Parathyroid adenoma (tissue), 2 donors: ENCODE data around the gene CALCOCO1.

ENCODE experiments used
- H2AFZ ChIP-seq: fragments of 300-600 bp; sonication (generic); one replicate; pipeline ENCODE4 v1.7.0; 2017; ENCODE audit warnings: antibody characterized with exemption, mild to moderate bottlenecking
- H3K27ac ChIP-seq: fragments of 300-600 bp; sonication (generic); one replicate; pipeline ENCODE4 v1.7.0; 2017
- H3K27me3 ChIP-seq: fragments of 300-600 bp; sonication (generic); one replicate; pipeline ENCODE4 v1.7.0; 2017; ENCODE audit warnings: low read length; ENCODE audit not compliant: control insufficient read depth, insufficient read depth
- H3K36me3 ChIP-seq: fragments of 300-600 bp; sonication (generic); one replicate; pipeline ENCODE4 v1.7.0; 2017; ENCODE audit warnings: low read length; ENCODE audit not compliant: control insufficient read depth, insufficient read depth
- H3K4me1 ChIP-seq: fragments of 300-600 bp; sonication (generic); one replicate; pipeline ENCODE4 v1.7.0; 2017; ENCODE audit warnings: control low read depth
- H3K4me2 ChIP-seq: fragments of 300-600 bp; sonication (generic); one replicate; pipeline ENCODE4 v1.7.0; 2017; ENCODE audit warnings: low read length
- H3K4me3 ChIP-seq: fragments of 300-600 bp; sonication (generic); one replicate; pipeline ENCODE4 v1.7.0; 2017; ENCODE audit warnings: low read depth, low read length
- H3K79me2 ChIP-seq: fragments of 300-600 bp; sonication (generic); one replicate; pipeline ENCODE4 v1.7.0; 2017; ENCODE audit warnings: control low read depth
- H3K9ac ChIP-seq: fragments of 300-600 bp; sonication (generic); one replicate; pipeline ENCODE4 v1.7.0; 2017; ENCODE audit warnings: mild to moderate bottlenecking
- H3K9me3 ChIP-seq: fragments of 300-600 bp; sonication (generic); one replicate; pipeline ENCODE4 v1.7.0; 2017; ENCODE audit warnings: low read length; ENCODE audit not compliant: control insufficient read depth
- TF ChIP-seq, protein P1 (sequence below): fragments of 300-600 bp; sonication (generic); IDR thresholded peaks from one replicate; pipeline ENCODE4 v1.7.0; 2017; ENCODE audit warnings: antibody characterized with exemption, mild to moderate bottlenecking
- donor health status: primary hyperparathyroidism.

Gene CALCOCO1

DNA sequence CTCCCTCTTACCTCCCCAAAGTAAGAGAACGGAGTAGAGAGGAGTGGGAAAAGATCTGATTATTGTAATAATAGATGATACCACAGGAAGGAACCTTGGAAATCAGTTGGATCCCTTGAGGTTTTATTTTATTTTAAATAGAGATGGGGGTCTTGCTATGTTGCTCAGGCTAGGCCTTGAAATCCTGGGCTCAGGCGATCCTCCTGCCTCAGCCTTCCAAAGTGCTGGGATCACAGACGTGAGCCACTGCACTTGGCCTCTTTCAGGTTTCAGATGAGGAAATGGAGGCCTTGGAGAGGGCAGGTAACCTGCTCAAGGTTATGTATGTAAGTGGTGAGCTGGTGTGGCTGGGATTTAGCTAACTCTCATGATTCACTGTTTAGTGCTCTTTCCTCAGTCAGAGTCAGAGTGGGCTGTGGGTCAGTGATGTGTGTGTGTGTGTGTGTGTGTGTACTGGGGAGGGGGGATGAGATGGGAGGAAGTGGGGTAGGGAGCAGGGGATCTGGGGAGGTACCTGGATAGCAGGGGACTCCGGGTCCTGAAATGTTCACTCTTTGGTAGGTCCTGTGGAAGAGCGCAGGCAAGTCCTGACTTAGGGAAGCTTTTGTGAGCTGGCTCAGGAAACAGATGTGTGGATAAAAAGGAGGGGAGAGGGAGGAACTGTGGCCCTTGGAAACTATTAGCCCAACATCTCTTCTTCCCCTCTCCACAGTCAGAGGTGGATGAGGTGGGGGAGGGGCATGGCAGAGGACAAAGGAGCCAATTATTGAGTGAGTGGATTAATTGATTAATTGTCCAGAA lies 29.2 kb upstream of the CALCOCO1 start:
- H3K4me1 ChIP-seq = peaks cover 7% of the 10 kb centered on the region
- H3K4me3 ChIP-seq = no peak overlapping the region
- no peak overlapping the region for H3K27ac ChIP-seq
- no peaks in the 10 kb centered on the region for H3K79me2 ChIP-seq
- no peaks in the 10 kb centered on the region for H3K27me3 ChIP-seq
- H2AFZ ChIP-seq = peak overlapping the region; percentile 35
- no peaks in the 10 kb centered on the region for H3K36me3 ChIP-seq
- TF ChIP-seq, protein P1, sequence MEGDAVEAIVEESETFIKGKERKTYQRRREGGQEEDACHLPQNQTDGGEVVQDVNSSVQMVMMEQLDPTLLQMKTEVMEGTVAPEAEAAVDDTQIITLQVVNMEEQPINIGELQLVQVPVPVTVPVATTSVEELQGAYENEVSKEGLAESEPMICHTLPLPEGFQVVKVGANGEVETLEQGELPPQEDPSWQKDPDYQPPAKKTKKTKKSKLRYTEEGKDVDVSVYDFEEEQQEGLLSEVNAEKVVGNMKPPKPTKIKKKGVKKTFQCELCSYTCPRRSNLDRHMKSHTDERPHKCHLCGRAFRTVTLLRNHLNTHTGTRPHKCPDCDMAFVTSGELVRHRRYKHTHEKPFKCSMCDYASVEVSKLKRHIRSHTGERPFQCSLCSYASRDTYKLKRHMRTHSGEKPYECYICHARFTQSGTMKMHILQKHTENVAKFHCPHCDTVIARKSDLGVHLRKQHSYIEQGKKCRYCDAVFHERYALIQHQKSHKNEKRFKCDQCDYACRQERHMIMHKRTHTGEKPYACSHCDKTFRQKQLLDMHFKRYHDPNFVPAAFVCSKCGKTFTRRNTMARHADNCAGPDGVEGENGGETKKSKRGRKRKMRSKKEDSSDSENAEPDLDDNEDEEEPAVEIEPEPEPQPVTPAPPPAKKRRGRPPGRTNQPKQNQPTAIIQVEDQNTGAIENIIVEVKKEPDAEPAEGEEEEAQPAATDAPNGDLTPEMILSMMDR = no peak
- no peaks in the 10 kb centered on the region for H3K9me3 ChIP-seq
- H3K9ac ChIP-seq = no peak overlapping the region
- H3K4me2 ChIP-seq = peak overlapping the region; percentile 53

DNA sequence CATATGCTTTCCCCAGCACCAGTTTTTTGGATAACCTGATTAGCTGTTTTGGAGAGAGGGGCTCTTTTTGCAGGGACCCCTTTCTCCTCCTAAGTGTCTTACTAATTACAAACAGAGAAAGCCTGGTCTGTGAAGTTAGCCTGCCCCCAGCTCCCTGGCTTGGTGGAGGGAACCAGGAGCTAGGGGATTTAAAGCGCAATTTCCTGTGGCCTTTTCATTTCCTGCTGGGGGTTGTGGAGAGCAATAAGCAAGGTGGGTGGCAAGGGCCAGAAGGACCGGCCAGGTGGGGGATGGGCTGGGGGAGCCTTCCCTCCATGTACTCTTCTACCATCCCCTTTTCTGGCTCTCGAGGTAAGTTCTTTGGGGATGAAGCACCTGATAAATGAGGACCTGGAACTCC lies 28.6 kb upstream of the CALCOCO1 start:
- H3K36me3 ChIP-seq = no peaks in the 10 kb centered on the region
- no peak overlapping the region for H3K4me3 ChIP-seq
- H3K79me2 ChIP-seq = no peaks in the 10 kb centered on the region
- peaks cover 7% of the 10 kb centered on the region for H3K4me1 ChIP-seq
- H3K9me3 ChIP-seq = no peaks in the 10 kb centered on the region
- no peak overlapping the region for H3K9ac ChIP-seq
- TF ChIP-seq, protein P1 = no peak
- H3K4me2 ChIP-seq = no peak overlapping the region
- no peak overlapping the region for H2AFZ ChIP-seq
- H3K27ac ChIP-seq = no peak overlapping the region
- no peaks in the 10 kb centered on the region for H3K27me3 ChIP-seq

- Histone ChIP-seq H3K9ac (no peak overlapping the region), H3K4me1 (peaks cover 7% of the 10 kb centered on the region), H3K27ac (no peak overlapping the region), H3K27me3 (no peaks in the 10 kb centered on the region), H3K9me3 (no peaks in the 10 kb centered on the region), H2AFZ (no peak overlapping the region), H3K36me3 (no peaks in the 10 kb centered on the region), H3K4me2 (no peak overlapping the region), H3K79me2 (no peaks in the 10 kb centered on the region), H3K4me3 (no peak overlapping the region)
- TF ChIP-seq, protein P1 = no peak
Observed at GRCh38 chr12:53755451-53755891, 28.2 kb upstream of the CALCOCO1 start.

DNA sequence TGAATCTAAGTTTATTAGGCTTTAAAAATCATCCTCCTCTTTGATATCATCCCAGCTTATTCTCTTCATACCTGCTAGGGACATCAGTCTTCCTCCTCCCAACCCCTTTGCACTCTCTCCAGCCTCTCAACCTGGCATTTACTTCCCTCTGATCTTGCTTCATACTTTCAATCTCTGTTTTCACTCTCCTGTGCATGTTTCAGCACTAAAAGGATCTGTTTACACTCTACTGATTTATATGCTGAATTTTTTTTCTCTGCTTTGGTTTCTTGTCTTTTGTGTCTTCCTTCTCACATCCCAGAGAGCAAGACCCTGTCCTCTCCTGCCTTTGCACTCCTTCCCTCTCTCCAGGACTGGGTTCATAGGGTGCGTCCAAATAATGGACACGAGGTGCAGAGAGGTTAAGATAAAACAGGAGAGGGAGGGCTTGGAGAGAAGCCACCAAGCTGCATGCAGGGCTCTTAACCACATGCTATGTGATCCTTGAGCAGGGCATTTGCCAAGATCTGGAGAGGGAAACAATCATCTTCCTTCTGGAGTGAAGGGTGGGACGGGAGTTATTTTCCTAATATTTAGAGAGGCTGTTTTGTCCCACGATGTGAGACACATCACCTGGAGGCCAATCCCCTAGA lies 27.5 kb upstream of the CALCOCO1 start:
- H3K9ac ChIP-seq = no peak overlapping the region
- no peaks in the 10 kb centered on the region for H3K36me3 ChIP-seq
- TF ChIP-seq, protein P1 = no peak
- no peak overlapping the region for H3K4me3 ChIP-seq
- H3K27me3 ChIP-seq = no peaks in the 10 kb centered on the region
- peak overlapping the region; percentile 30 for H3K4me2 ChIP-seq
- no peaks in the 10 kb centered on the region for H3K79me2 ChIP-seq
- H2AFZ ChIP-seq = peak overlapping the region; percentile 34
- no peaks in the 10 kb centered on the region for H3K9me3 ChIP-seq
- H3K27ac ChIP-seq = no peak overlapping the region
- H3K4me1 ChIP-seq = peaks cover 7% of the 10 kb centered on the region
